ENCODE results near the gene LRSAM1.

LRSAM1 gene

GRCh38 chr9:127540664-127541041, 89.3 kb downstream of the LRSAM1 start:
- ATAC-seq: no peak

GRCh38 chr9:127541176-127541575, 89.9 kb downstream of the LRSAM1 start:
- no peak for ATAC-seq
- TF ChIP-seq TCF4 (CRISPR knock-in tag; IDR thresholded peaks at IDR 0.05; ENCODE audit: borderline replicate concordance) (no peak), PATZ1 (CRISPR knock-in tag; IDR thresholded peaks at IDR 0.05; ENCODE audit: borderline replicate concordance) (no peak), PPARA (CRISPR knock-in tag; IDR thresholded peaks at IDR 0.05; ENCODE audit: borderline replicate concordance) (no peak), ZNF8 (CRISPR knock-in tag; IDR thresholded peaks at IDR 0.05) (no peak), GLIS3 (CRISPR knock-in tag; IDR thresholded peaks at IDR 0.05) (no peak), SNAI2 (CRISPR knock-in tag; IDR thresholded peaks at IDR 0.05) (no peak), CREB5 (CRISPR knock-in tag; IDR thresholded peaks at IDR 0.05; ENCODE audit: low read depth) (no peak), ZNF70 (CRISPR knock-in tag; IDR thresholded peaks at IDR 0.05) (no peak), OSR1 (CRISPR knock-in tag; IDR thresholded peaks at IDR 0.05) (no peak), CSDC2 (CRISPR knock-in tag; IDR thresholded peaks at IDR 0.05) (no peak)

More at GRCh38 chr9:127540664-127541041, 89.3 kb downstream of the LRSAM1 start:
- no peak for TF ChIP-seq ARNTL (CRISPR knock-in tag; IDR thresholded peaks at IDR 0.05; ENCODE audit: borderline replicate concordance, low read depth)
- no peak for TF ChIP-seq ZNF8 (CRISPR knock-in tag; IDR thresholded peaks at IDR 0.05)
- TF ChIP-seq ISL1 (CRISPR knock-in tag; IDR thresholded peaks at IDR 0.05): no peak
- TF ChIP-seq POU6F1 (CRISPR knock-in tag; IDR thresholded peaks at IDR 0.05; ENCODE audit: borderline replicate concordance, low read depth): no peak
- TF ChIP-seq ZNF70 (CRISPR knock-in tag; IDR thresholded peaks at IDR 0.05): no peak
- no peak for TF ChIP-seq CSDC2 (CRISPR knock-in tag; IDR thresholded peaks at IDR 0.05)
- TF ChIP-seq ZFP3 (CRISPR knock-in tag; IDR thresholded peaks at IDR 0.05): no peak

- ATAC-seq: no peak
- no peak for TF ChIP-seq PATZ1 (CRISPR knock-in tag; IDR thresholded peaks at IDR 0.05; ENCODE audit: borderline replicate concordance)
- no peak for TF ChIP-seq POU6F1 (CRISPR knock-in tag; IDR thresholded peaks at IDR 0.05; ENCODE audit: borderline replicate concordance, low read depth)
- no peak for TF ChIP-seq ARNTL (CRISPR knock-in tag; IDR thresholded peaks at IDR 0.05; ENCODE audit: borderline replicate concordance, low read depth)
- TF ChIP-seq ZNF565 (CRISPR knock-in tag; conservative IDR thresholded peaks at IDR 0.05; ENCODE audit: low read depth): no peak
- TF ChIP-seq ISL1 (CRISPR knock-in tag; IDR thresholded peaks at IDR 0.05): no peak
- TF ChIP-seq CREB5 (CRISPR knock-in tag; IDR thresholded peaks at IDR 0.05; ENCODE audit: low read depth): no peak
- no peak for TF ChIP-seq ZFP30 (CRISPR knock-in tag; IDR thresholded peaks at IDR 0.05)
- no peak for TF ChIP-seq ZNF8 (CRISPR knock-in tag; IDR thresholded peaks at IDR 0.05)
- no peak for TF ChIP-seq CSDC2 (CRISPR knock-in tag; IDR thresholded peaks at IDR 0.05)
- no peak for TF ChIP-seq CSRNP3 (CRISPR knock-in tag; IDR thresholded peaks at IDR 0.05)
- no peak for TF ChIP-seq OSR1 (CRISPR knock-in tag; IDR thresholded peaks at IDR 0.05)
These were observed 90.6 kb downstream of the LRSAM1 start for GRCh38 chr9:127541865-127542264.

Measured in SK-N-SH treated with all-trans-retinoic acid at 6 μM for 48 hours (cell line).